SK-N-SH (cell line): ENCODE data around the gene RNF215. TPM values are rescaled to one million over a fixed set of nuclear protein-coding genes. Genes with fewer than 3 reads are reported as not detected.
A peak's percentile ranks its signal among the peaks of the same experiment; 100 is the strongest.

Source experiments
- ELF1 ChIP-seq: IDR thresholded peaks from 2 replicates; pipeline ENCODE4 v1.4.0; 2012
- EP300 ChIP-seq, 2 experiments: IDR thresholded peaks; 2 replicates each; pipeline versions ENCODE4 v1.4.0 to v1.6.1; 2012; ENCODE audit warnings: borderline replicate concordance in 1 of 2, low read depth in 1 of 2, low read length in 1 of 2
- RFX5 ChIP-seq: IDR thresholded peaks from 2 replicates; pipeline ENCODE4 v1.6.1; 2012; ENCODE audit warnings: mild to moderate bottlenecking, improper control_type of control experiment, low read length
- TAF1 ChIP-seq: IDR thresholded peaks from 2 replicates; pipeline ENCODE4 v1.6.1; 2012; ENCODE audit warnings: low read depth, mild to moderate bottlenecking, low read length, moderate library complexity, borderline replicate concordance
- TCF12 ChIP-seq: IDR thresholded peaks from 2 replicates; pipeline ENCODE4 v1.4.0; 2012
- TEAD4 ChIP-seq: IDR thresholded peaks from 2 replicates; pipeline ENCODE4 v1.4.0; 2012; ENCODE audit warnings: mild to moderate bottlenecking, borderline replicate concordance; ENCODE audit not compliant: insufficient read depth
- polyA plus RNA-seq, 3 experiments: library from polyadenylated mRNA; depleted of rRNA; stranded (reverse); fragments of >200 nt; gene quantifications; 2 replicates each; pipeline ENCODE4 v1.2.3, GENCODE V29; 2012
- TF ChIP-seq, protein P1 (sequence below): IDR thresholded peaks from 2 replicates; pipeline ENCODE4 v1.6.1; 2012; ENCODE audit warnings: mild to moderate bottlenecking, low read depth, low read length, moderate library complexity
- TF ChIP-seq, protein P2 (sequence below): IDR thresholded peaks from 2 replicates; pipeline ENCODE4 v1.4.0; 2012; ENCODE audit warnings: low read depth, borderline replicate concordance
- TF ChIP-seq, protein P3 (sequence below): fragments of 200-600 bp; sonication (generic); IDR thresholded peaks from 2 replicates; pipeline ENCODE4 v1.6.1; 2017; ENCODE audit warnings: antibody characterized with exemption, mild to moderate bottlenecking, moderate library complexity
- TF ChIP-seq, protein P4 (sequence below): fragments of 150-350 bp; IDR thresholded peaks from 2 replicates; pipeline ENCODE4 v1.6.1; 2016; ENCODE audit warnings: mild to moderate bottlenecking, low read depth, low read length
- TF ChIP-seq, protein P5 (sequence below): IDR thresholded peaks from 2 replicates; pipeline ENCODE4 v1.4.0; 2012; ENCODE audit warnings: low read depth

Gene RNF215
- polyA plus RNA-seq, 1 of the 3 experiments (the other 2 are of a cell fraction): 28.6 TPM

DNA sequence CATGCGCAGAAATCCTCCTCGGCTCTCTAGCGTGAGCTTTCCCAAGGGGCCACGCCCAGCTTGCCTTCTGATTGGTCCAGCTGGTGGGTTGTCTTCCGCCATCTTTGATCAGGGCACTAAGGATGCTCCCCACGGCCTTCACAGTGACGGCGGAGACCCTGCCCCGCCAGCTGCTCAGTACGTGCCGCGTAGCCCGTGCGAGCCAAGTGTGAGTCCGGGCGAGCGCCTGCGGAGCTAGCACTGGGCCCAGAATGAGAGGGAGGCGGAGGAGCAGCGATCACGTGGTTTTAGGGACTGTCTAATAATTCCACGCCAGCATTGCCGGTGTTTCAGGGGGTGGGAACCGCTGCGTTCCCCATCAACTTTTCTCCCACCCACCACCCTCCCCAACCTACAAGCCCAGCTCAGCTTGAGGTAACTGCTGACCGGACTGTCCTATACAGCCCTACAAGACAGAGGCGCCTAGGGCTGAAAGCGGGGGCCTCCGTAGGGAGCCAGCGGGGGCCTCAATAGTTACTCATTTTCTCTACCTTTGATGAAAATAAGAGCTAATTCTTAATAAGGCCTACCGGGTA lies 36.8 kb upstream of the RNF215 start (continued):
- TF ChIP-seq, protein P1, sequence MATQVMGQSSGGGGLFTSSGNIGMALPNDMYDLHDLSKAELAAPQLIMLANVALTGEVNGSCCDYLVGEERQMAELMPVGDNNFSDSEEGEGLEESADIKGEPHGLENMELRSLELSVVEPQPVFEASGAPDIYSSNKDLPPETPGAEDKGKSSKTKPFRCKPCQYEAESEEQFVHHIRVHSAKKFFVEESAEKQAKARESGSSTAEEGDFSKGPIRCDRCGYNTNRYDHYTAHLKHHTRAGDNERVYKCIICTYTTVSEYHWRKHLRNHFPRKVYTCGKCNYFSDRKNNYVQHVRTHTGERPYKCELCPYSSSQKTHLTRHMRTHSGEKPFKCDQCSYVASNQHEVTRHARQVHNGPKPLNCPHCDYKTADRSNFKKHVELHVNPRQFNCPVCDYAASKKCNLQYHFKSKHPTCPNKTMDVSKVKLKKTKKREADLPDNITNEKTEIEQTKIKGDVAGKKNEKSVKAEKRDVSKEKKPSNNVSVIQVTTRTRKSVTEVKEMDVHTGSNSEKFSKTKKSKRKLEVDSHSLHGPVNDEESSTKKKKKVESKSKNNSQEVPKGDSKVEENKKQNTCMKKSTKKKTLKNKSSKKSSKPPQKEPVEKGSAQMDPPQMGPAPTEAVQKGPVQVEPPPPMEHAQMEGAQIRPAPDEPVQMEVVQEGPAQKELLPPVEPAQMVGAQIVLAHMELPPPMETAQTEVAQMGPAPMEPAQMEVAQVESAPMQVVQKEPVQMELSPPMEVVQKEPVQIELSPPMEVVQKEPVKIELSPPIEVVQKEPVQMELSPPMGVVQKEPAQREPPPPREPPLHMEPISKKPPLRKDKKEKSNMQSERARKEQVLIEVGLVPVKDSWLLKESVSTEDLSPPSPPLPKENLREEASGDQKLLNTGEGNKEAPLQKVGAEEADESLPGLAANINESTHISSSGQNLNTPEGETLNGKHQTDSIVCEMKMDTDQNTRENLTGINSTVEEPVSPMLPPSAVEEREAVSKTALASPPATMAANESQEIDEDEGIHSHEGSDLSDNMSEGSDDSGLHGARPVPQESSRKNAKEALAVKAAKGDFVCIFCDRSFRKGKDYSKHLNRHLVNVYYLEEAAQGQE: no peak
- TF ChIP-seq ELF1 (no peak; the same call in 1 of the 2 replicates), RFX5 (no peak), EP300 (IDR thresholded peaks at IDR 0.05; ENCODE audit: borderline replicate concordance in 1 of 2, low read depth in 1 of 2, low read length in 1 of 2) (peak in 1 of 2 experiments; percentile 30; a peak in 1 of 4 replicates), TCF12 (peak; percentile 24; the same call in 1 of the 2 replicates), TAF1 (no peak; the same call in 1 of the 2 replicates), TEAD4 (0 out of 2 replicates have a peak, but pooled peaks have one; percentile 19)
- TF ChIP-seq, protein P2, sequence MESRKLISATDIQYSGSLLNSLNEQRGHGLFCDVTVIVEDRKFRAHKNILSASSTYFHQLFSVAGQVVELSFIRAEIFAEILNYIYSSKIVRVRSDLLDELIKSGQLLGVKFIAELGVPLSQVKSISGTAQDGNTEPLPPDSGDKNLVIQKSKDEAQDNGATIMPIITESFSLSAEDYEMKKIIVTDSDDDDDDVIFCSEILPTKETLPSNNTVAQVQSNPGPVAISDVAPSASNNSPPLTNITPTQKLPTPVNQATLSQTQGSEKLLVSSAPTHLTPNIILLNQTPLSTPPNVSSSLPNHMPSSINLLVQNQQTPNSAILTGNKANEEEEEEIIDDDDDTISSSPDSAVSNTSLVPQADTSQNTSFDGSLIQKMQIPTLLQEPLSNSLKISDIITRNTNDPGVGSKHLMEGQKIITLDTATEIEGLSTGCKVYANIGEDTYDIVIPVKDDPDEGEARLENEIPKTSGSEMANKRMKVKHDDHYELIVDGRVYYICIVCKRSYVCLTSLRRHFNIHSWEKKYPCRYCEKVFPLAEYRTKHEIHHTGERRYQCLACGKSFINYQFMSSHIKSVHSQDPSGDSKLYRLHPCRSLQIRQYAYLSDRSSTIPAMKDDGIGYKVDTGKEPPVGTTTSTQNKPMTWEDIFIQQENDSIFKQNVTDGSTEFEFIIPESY: no peak
- TF ChIP-seq, protein P3, sequence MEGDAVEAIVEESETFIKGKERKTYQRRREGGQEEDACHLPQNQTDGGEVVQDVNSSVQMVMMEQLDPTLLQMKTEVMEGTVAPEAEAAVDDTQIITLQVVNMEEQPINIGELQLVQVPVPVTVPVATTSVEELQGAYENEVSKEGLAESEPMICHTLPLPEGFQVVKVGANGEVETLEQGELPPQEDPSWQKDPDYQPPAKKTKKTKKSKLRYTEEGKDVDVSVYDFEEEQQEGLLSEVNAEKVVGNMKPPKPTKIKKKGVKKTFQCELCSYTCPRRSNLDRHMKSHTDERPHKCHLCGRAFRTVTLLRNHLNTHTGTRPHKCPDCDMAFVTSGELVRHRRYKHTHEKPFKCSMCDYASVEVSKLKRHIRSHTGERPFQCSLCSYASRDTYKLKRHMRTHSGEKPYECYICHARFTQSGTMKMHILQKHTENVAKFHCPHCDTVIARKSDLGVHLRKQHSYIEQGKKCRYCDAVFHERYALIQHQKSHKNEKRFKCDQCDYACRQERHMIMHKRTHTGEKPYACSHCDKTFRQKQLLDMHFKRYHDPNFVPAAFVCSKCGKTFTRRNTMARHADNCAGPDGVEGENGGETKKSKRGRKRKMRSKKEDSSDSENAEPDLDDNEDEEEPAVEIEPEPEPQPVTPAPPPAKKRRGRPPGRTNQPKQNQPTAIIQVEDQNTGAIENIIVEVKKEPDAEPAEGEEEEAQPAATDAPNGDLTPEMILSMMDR: no peak
- TF ChIP-seq, protein P4, sequence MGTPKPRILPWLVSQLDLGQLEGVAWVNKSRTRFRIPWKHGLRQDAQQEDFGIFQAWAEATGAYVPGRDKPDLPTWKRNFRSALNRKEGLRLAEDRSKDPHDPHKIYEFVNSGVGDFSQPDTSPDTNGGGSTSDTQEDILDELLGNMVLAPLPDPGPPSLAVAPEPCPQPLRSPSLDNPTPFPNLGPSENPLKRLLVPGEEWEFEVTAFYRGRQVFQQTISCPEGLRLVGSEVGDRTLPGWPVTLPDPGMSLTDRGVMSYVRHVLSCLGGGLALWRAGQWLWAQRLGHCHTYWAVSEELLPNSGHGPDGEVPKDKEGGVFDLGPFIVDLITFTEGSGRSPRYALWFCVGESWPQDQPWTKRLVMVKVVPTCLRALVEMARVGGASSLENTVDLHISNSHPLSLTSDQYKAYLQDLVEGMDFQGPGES: peak; percentile 85
- TF ChIP-seq, protein P5, sequence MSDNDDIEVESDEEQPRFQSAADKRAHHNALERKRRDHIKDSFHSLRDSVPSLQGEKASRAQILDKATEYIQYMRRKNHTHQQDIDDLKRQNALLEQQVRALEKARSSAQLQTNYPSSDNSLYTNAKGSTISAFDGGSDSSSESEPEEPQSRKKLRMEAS: peak; percentile 92
